ENCODE measurements around the gene PPL. TPM values are rescaled to one million over a fixed set of nuclear protein-coding genes. Genes with fewer than 3 reads are reported as not detected.

The PPL gene
- total and polyA plus RNA-seq, 4 experiments from 2014 or later = 0.39 TPM; not detected in 3

GRCh38 chr16:4884209-4884608, 52.7 kb downstream of the PPL start:
- H3K4me1 ChIP-seq (ENCODE audit: insufficient read depth, low read length) = no peaks in the 10 kb centered on the region
- CTCF ChIA-PET (ENCODE audit: partially characterized antibody) = no interaction called here
- H3K4me3 Mint-ChIP-seq = no peak overlapping the region

GRCh38 chr16:4883501-4883900, 53.4 kb downstream of the PPL start:
- Mint-ChIP-seq H3K36me3 (peaks cover 61 to 84% of the 10 kb centered on the region in 2 donors), H3K27ac (no peak overlapping the region), H3K4me3 (no peak overlapping the region), H3K4me1 (peaks cover 0 to 3% (median 0%) of the 10 kb centered on the region in 4 donors), H3K27me3 (no peaks in the 10 kb centered on the region), H3K9me3 (peaks cover 0 to 2% (median 0%) of the 10 kb centered on the region in 8 donors)
- ChIA-PET POLR2A (ENCODE audit: partially characterized antibody) (no interaction called here), CTCF (ENCODE audit: partially characterized antibody) (no interaction called here)
- no peaks in the 10 kb centered on the region for H3K27me3 ChIP-seq (ENCODE audit: insufficient read depth, low read length)
- H3K36me3 ChIP-seq (ENCODE audit: insufficient read depth, low read length) = peaks cover 47% of the 10 kb centered on the region
- H3K27ac ChIP-seq (ENCODE audit: low read depth, low read length) = no peak overlapping the region
- no peaks in the 10 kb centered on the region for H3K4me1 ChIP-seq (ENCODE audit: insufficient read depth, low read length)
- no peak overlapping the region for H3K4me3 ChIP-seq (ENCODE audit: low read length in 2 of 2)
- H3K9me3 ChIP-seq (ENCODE audit: control insufficient read depth in 1 of 2, low read length in 2 of 2) = no peaks in the 10 kb centered on the region
- no peak for DNase-seq
- intact Hi-C loops (cut with micrococcal nuclease) = no loop called here

More at GRCh38 chr16:4884209-4884608, 52.7 kb downstream of the PPL start:
- Mint-ChIP-seq H3K27ac (no peak overlapping the region), H3K9me3 (peaks cover 0 to 2% (median 0%) of the 10 kb centered on the region in 8 donors), H3K27me3 (no peaks in the 10 kb centered on the region), H3K36me3 (peaks cover 57 to 78% of the 10 kb centered on the region in 2 donors), H3K4me1 (peaks cover 0 to 3% (median 0%) of the 10 kb centered on the region in 4 donors)
- peaks cover 40% of the 10 kb centered on the region for H3K36me3 ChIP-seq (ENCODE audit: insufficient read depth, low read length)
- H3K9me3 ChIP-seq (ENCODE audit: control insufficient read depth in 1 of 2, low read length in 2 of 2) = no peaks in the 10 kb centered on the region
- H3K4me3 ChIP-seq (ENCODE audit: low read length in 2 of 2) = no peak overlapping the region
- DNase-seq = no peak
- no peak overlapping the region for H3K27ac ChIP-seq (ENCODE audit: low read depth, low read length)
- intact Hi-C loops (cut with micrococcal nuclease) = no loop called here
- POLR2A ChIA-PET (ENCODE audit: partially characterized antibody) = no interaction called here
- H3K27me3 ChIP-seq (ENCODE audit: insufficient read depth, low read length) = no peaks in the 10 kb centered on the region

DNA sequence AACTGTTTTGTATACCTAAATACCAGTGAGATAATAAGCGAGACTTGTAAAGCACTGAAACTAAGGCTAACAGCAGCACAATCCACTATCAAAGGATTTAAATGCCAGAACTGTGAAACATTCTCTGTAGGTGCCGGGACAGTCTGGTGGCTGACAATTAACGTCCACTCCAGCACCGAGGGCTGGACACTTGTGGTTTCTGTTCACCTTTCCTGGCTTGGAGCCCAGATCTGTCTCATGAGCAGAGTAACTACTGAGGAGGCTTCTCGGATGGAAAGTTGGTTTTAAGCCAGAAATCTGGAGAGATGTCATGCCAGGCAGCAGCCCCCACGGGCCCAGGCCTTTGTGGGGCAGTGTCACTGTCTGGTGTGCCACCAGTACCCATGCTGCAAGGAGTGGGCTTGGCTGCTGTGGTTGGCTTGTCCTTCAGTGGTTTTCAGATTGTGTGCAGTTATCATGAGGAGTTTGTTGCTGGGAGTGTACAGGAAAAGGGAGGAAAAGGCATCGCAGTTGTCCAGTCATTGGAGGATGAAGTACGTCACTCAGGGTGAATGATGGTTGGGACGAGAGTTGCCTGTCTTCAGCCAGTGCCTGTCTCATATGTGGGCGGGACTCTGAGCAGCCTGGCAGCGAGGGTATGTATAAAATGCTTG, 54.2 kb downstream of the PPL start:
- H3K4me1 Mint-ChIP-seq = peaks cover 0 to 3% (median 0%) of the 10 kb centered on the region in 4 donors
- POLR2A ChIA-PET (ENCODE audit: partially characterized antibody) = no interaction called here

DNA sequence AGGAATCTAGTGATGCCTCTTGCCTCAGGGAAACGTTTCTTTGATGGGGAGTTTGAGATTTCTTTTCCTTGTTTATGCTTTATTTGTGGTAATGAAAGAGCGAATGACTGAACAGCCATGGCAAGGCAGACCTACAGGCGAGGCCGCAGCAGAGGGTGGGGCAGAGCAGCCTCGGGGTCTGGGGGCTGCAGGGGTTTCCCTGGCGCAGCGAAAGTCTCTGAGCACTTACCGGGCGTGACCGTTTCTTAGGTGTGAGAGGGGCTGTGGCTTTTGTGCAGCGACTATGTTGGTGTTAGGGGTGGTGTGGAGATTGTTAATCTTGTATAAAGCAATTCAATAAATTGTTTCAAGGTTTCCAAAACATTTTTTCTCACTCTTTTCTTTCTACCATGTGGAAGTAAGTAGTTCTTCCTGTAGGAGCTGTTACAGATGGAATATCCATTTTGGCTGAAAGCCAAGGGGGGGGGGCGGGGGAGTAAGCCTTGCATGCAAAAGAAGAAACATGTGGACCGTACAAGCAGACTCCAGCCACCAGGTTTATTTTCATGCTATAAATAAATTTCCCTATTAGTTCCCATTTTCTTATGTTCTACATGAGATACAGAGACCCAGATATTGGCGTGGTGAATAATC, 54.8 kb downstream of the PPL start:
- intact Hi-C loops (cut with micrococcal nuclease) = no loop called here
- peaks cover 0 to 2% (median 0%) of the 10 kb centered on the region in 8 donors for H3K9me3 Mint-ChIP-seq
- Histone ChIP-seq H3K4me1 (ENCODE audit: insufficient read depth, low read length) (no peaks in the 10 kb centered on the region), H3K27me3 (ENCODE audit: insufficient read depth, low read length) (no peaks in the 10 kb centered on the region), H3K9me3 (ENCODE audit: control insufficient read depth in 1 of 2, low read length in 2 of 2) (no peaks in the 10 kb centered on the region), H3K4me3 (ENCODE audit: low read length in 2 of 2) (no peak overlapping the region), H3K36me3 (ENCODE audit: insufficient read depth, low read length) (peaks cover 61% of the 10 kb centered on the region), H3K27ac (ENCODE audit: low read depth, low read length) (no peak overlapping the region)
- no peaks in the 10 kb centered on the region for H3K27me3 Mint-ChIP-seq
- peaks cover 68 to 86% of the 10 kb centered on the region in 2 donors for H3K36me3 Mint-ChIP-seq
- H3K4me3 Mint-ChIP-seq = no peak overlapping the region
- no peak overlapping the region for H3K27ac Mint-ChIP-seq
- H3K4me1 Mint-ChIP-seq = peaks cover 0 to 3% (median 0%) of the 10 kb centered on the region in 4 donors
- no peak for DNase-seq
- POLR2A ChIA-PET (ENCODE audit: partially characterized antibody) = no interaction called here
- CTCF ChIA-PET (ENCODE audit: partially characterized antibody) = no interaction called here

More for the DNA sequence above, 54.2 kb downstream of the PPL start:
- no peaks in the 10 kb centered on the region for H3K4me1 ChIP-seq (ENCODE audit: insufficient read depth, low read length)
- H3K36me3 Mint-ChIP-seq = peaks cover 65 to 85% of the 10 kb centered on the region in 2 donors
- CTCF ChIA-PET (ENCODE audit: partially characterized antibody) = no interaction called here
- H3K4me3 Mint-ChIP-seq = no peak overlapping the region
- intact Hi-C loops (cut with micrococcal nuclease) = no loop called here
- peaks cover 54% of the 10 kb centered on the region for H3K36me3 ChIP-seq (ENCODE audit: insufficient read depth, low read length)
- H3K9me3 ChIP-seq (ENCODE audit: control insufficient read depth in 1 of 2, low read length in 2 of 2) = no peaks in the 10 kb centered on the region
- H3K9me3 Mint-ChIP-seq = peaks cover 0 to 2% (median 0%) of the 10 kb centered on the region in 8 donors
- H3K4me3 ChIP-seq (ENCODE audit: low read length in 2 of 2) = no peak overlapping the region
- no peak for DNase-seq
- no peaks in the 10 kb centered on the region for H3K27me3 ChIP-seq (ENCODE audit: insufficient read depth, low read length)
- no peak overlapping the region for H3K27ac ChIP-seq (ENCODE audit: low read depth, low read length)
- no peaks in the 10 kb centered on the region for H3K27me3 Mint-ChIP-seq
- H3K27ac Mint-ChIP-seq = no peak overlapping the region

- Mint-ChIP-seq H3K9me3 (peaks cover 0 to 2% (median 0%) of the 10 kb centered on the region in 8 donors), H3K4me1 (no peaks in the 10 kb centered on the region), H3K27me3 (no peaks in the 10 kb centered on the region), H3K36me3 (peaks cover 65 to 84% of the 10 kb centered on the region in 2 donors), H3K4me3 (no peak overlapping the region), H3K27ac (no peak overlapping the region)
- ChIA-PET POLR2A (ENCODE audit: partially characterized antibody) (no interaction called here), CTCF (ENCODE audit: partially characterized antibody) (no interaction called here)
- H3K27me3 ChIP-seq (ENCODE audit: insufficient read depth, low read length) = no peaks in the 10 kb centered on the region
- H3K36me3 ChIP-seq (ENCODE audit: insufficient read depth, low read length) = peaks cover 73% of the 10 kb centered on the region
- no peak for DNase-seq
- intact Hi-C loops (cut with micrococcal nuclease) = no loop called here
- H3K4me1 ChIP-seq (ENCODE audit: insufficient read depth, low read length) = no peaks in the 10 kb centered on the region
- no peaks in the 10 kb centered on the region for H3K9me3 ChIP-seq (ENCODE audit: control insufficient read depth in 1 of 2, low read length in 2 of 2)
- H3K4me3 ChIP-seq (ENCODE audit: low read length in 2 of 2) = no peak overlapping the region
- H3K27ac ChIP-seq (ENCODE audit: low read depth, low read length) = no peak overlapping the region
Observed at GRCh38 chr16:4880006-4880580, 56.9 kb downstream of the PPL start.

GRCh38 chr16:4879049-4879448, 57.9 kb downstream of the PPL start:
- ChIA-PET POLR2A (ENCODE audit: partially characterized antibody) (no interaction called here), CTCF (ENCODE audit: partially characterized antibody) (no interaction called here)
- no peaks in the 10 kb centered on the region for H3K27me3 ChIP-seq (ENCODE audit: insufficient read depth, low read length)
- Mint-ChIP-seq H3K36me3 (peaks cover 62 to 81% of the 10 kb centered on the region in 2 donors), H3K4me3 (no peak overlapping the region), H3K27me3 (no peaks in the 10 kb centered on the region), H3K9me3 (no peaks in the 10 kb centered on the region), H3K27ac (peak overlapping the region in 2 of 7 donors; percentile 5 to 29), H3K4me1 (no peaks in the 10 kb centered on the region)
- no peak overlapping the region for H3K4me3 ChIP-seq (ENCODE audit: low read length in 2 of 2)
- no peak overlapping the region for H3K27ac ChIP-seq (ENCODE audit: low read depth, low read length)
- peaks cover 78% of the 10 kb centered on the region for H3K36me3 ChIP-seq (ENCODE audit: insufficient read depth, low read length)
- H3K4me1 ChIP-seq (ENCODE audit: insufficient read depth, low read length) = no peaks in the 10 kb centered on the region
- DNase-seq = no peak
- H3K9me3 ChIP-seq (ENCODE audit: control insufficient read depth in 1 of 2, low read length in 2 of 2) = no peaks in the 10 kb centered on the region
- intact Hi-C loops (cut with micrococcal nuclease) = no loop called here

- ChIA-PET POLR2A (ENCODE audit: partially characterized antibody) (no interaction called here), CTCF (ENCODE audit: partially characterized antibody) (no interaction called here)
- Mint-ChIP-seq H3K27me3 (no peaks in the 10 kb centered on the region), H3K4me1 (no peaks in the 10 kb centered on the region), H3K36me3 (peaks cover 59 to 81% of the 10 kb centered on the region in 2 donors), H3K4me3 (no peak overlapping the region), H3K27ac (peak overlapping the region in 1 of 7 donors; percentile 60), H3K9me3 (no peaks in the 10 kb centered on the region)
- H3K27me3 ChIP-seq (ENCODE audit: insufficient read depth, low read length) = no peaks in the 10 kb centered on the region
- H3K27ac ChIP-seq (ENCODE audit: low read depth, low read length) = no peak overlapping the region
- no peak for DNase-seq
- H3K36me3 ChIP-seq (ENCODE audit: insufficient read depth, low read length) = peaks cover 79% of the 10 kb centered on the region
- H3K9me3 ChIP-seq (ENCODE audit: control insufficient read depth in 1 of 2, low read length in 2 of 2) = no peaks in the 10 kb centered on the region
- no peaks in the 10 kb centered on the region for H3K4me1 ChIP-seq (ENCODE audit: insufficient read depth, low read length)
- intact Hi-C loops (cut with micrococcal nuclease) = no loop called here
- no peak overlapping the region for H3K4me3 ChIP-seq (ENCODE audit: low read length in 2 of 2)
Observed at GRCh38 chr16:4877380-4877685, 59.6 kb downstream of the PPL start.
